ENCODE measurements around the gene IFITM10.

IFITM10 gene

DNA sequence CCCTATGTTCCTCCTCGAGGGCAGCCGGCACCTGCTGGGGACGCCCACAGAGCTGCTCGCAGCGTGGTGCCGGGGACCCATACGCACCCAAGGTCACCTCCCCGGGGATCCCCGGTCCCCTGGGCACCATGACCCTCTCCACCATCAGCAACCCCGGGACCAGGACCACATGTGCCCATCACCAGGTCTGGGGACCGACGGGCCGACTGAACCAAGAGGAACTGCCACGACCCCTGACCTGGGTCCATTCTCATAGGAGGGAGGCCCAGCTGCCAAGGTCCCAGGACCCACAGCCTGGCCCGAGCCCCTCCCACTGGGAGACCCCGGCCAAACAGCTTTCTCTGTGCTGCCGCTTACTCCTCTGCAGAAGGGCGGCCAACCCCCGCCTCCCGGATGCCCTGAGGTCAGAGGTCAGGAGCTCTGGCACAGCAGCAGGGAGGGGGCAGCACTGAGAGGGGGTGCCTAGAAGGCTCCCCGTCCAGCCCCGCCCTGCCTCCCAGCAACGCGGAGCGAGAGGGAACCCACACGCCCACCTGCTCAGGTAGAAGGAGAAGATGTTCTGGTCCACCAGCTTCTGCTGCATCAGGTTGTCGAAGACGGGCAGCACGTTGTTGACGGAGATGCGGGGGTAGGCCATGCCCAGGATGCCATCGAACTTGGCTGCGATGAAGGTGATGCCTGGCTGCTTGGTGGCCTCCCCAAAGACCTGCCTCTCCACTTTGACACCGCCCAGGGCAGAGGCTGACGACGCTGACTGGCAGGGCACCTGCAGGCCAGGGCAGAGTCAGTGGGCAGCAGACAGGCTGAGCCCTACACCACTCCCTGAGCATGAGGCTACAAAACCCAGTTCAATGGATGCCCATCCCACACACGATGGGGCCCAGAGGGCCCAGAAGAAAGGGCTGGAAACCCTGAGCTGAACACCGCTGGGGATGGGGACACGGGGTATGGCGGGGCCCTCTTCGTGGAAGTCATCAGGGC lies 6.7 kb upstream of the IFITM10 start:
- Histone ChIP-seq H3K9ac (ENCODE audit: low read depth in 1 of 2, low read length in 2 of 2) (no peak overlapping the region), H3K4me3 (ENCODE audit: low read length in 2 of 2) (no peak overlapping the region), H3K27me3 (ENCODE audit: control insufficient read depth in 2 of 2, insufficient read depth in 2 of 2, low read length in 2 of 2) (no peaks in the 10 kb centered on the region), H3K27ac (ENCODE audit: low read depth in 2 of 2, low read length in 2 of 2) (no peak overlapping the region), H3K9me3 (ENCODE audit: control insufficient read depth in 2 of 2, low read length in 2 of 2) (no peaks in the 10 kb centered on the region), H3K36me3 (ENCODE audit: control insufficient read depth in 2 of 2, insufficient read depth in 2 of 2, low read length in 2 of 2) (peaks cover 47 to 71% of the 10 kb centered on the region in 2 donors), H3K4me1 (ENCODE audit: control insufficient read depth in 2 of 2, insufficient read depth in 2 of 2, low read length in 2 of 2) (peaks cover 32 to 37% of the 10 kb centered on the region in 2 donors)

DNA sequence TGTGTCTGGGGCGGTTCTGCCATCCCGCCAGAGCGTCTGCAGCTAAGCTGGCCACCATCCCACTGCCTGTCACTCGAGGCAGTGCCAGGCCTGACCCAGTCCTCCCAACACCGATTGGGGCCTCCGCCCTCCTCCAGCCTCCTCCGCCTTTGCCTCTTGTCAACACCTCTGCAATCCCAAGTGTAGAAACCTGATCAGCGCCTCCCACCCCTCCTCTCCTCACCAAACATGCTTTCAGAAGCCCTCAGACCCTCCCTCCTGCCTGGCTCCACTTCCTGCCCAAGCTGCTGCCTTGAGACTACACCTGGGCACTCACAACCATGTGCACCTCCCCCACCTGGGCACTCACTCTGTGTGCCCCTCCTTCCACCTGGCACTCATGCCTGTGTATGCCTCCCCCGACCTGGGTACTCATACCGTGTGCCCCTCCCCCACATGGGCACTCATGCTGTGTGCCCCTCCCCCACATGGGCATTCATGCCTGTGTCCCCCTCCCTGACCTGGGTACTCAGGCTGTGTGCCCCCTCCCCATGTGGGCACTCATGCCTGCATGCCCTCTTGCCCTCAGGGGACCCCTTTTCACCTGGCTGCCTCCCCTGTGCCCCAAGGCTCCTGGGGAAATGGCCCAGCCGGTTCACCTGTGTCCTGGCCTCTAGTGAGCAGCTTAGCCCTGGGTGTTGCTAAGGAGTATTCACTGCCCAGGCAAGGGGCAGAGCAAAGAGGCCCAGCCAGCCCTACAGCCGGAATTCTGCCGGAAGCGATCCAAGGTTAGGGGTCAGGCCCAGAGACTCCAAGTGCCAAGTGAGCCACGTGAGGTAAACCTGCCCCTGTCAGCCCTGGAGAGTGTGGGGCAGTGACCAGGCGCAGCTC lies 5.5 kb upstream of the IFITM10 start:
- H3K27me3 ChIP-seq (ENCODE audit: control insufficient read depth in 2 of 2, insufficient read depth in 2 of 2, low read length in 2 of 2) = no peaks in the 10 kb centered on the region
- no peak overlapping the region for H3K27ac ChIP-seq (ENCODE audit: low read depth in 2 of 2, low read length in 2 of 2)
- H3K4me1 ChIP-seq (ENCODE audit: control insufficient read depth in 2 of 2, insufficient read depth in 2 of 2, low read length in 2 of 2) = peaks cover 22 to 26% of the 10 kb centered on the region in 2 donors
- peaks cover 45 to 65% of the 10 kb centered on the region in 2 donors for H3K36me3 ChIP-seq (ENCODE audit: control insufficient read depth in 2 of 2, insufficient read depth in 2 of 2, low read length in 2 of 2)
- no peaks in the 10 kb centered on the region for H3K9me3 ChIP-seq (ENCODE audit: control insufficient read depth in 2 of 2, low read length in 2 of 2)
- H3K4me3 ChIP-seq (ENCODE audit: low read length in 2 of 2) = no peak overlapping the region
- H3K9ac ChIP-seq (ENCODE audit: low read depth in 1 of 2, low read length in 2 of 2) = no peak overlapping the region

DNA sequence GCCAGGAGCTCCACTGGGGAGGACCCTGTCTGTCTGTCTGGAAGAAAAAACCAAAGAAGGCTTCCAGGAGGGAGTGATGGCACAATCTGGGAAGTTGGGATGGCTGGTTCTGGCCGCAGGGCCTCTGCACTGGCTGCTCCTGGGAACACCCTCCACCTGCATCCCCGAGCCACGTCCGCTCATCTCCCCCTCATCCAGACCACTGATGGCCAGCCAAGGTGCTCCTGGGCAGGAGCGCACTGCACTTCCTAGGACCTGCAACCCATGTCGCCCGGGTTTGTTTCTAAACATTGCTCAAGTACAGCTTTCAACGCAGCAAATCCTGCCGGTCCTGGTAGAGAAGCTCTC lies 4.9 kb upstream of the IFITM10 start:
- H3K9ac ChIP-seq (ENCODE audit: low read depth in 1 of 2, low read length in 2 of 2) = no peak overlapping the region
- peaks cover 19 to 23% of the 10 kb centered on the region in 2 donors for H3K4me1 ChIP-seq (ENCODE audit: control insufficient read depth in 2 of 2, insufficient read depth in 2 of 2, low read length in 2 of 2)
- no peaks in the 10 kb centered on the region for H3K27me3 ChIP-seq (ENCODE audit: control insufficient read depth in 2 of 2, insufficient read depth in 2 of 2, low read length in 2 of 2)
- H3K36me3 ChIP-seq (ENCODE audit: control insufficient read depth in 2 of 2, insufficient read depth in 2 of 2, low read length in 2 of 2) = peaks cover 39 to 59% of the 10 kb centered on the region in 2 donors
- no peak overlapping the region for H3K27ac ChIP-seq (ENCODE audit: low read depth in 2 of 2, low read length in 2 of 2)
- no peaks in the 10 kb centered on the region for H3K9me3 ChIP-seq (ENCODE audit: control insufficient read depth in 2 of 2, low read length in 2 of 2)
- H3K4me3 ChIP-seq (ENCODE audit: low read length in 2 of 2) = no peak overlapping the region

DNA sequence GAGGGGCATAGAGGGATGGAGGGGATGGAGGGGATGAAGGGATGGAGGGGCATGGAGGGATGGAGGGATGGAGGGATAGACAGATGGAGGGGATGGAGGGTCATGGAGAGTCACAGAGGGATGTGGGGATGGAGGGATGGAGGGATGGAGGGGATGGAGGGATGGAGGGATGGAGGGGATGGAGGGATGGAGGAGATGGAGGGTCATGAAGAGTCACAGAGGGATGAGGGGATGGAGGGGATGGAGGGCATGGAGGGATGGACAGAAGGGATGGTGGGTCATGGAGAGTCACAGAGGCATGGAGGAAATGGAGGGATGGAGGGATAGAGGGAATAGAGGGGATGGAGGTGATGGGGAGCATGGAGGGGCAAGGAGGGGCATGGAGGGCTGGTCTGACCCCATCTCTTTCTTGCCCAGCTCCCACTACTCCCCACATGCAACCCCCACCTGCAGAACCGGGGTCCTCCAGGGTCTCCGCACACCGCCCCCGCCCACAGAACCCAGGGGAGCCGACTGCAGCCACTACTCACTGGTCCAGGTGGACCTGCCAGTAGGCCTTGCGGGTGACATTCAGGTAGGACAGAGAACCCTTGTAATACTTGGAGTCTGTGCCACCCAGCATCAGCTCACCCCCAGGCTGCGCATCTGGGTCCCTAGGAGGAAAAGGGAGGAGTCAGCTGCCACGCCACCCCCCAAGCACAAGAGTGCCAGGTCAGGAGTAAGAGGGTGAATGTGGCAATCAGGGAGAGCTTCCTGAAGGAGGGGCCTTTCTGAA lies 4.2 kb upstream of the IFITM10 start:
- peaks cover 0 to 6% of the 10 kb centered on the region in 2 donors for H3K27me3 ChIP-seq (ENCODE audit: control insufficient read depth in 2 of 2, insufficient read depth in 2 of 2, low read length in 2 of 2)
- no peaks in the 10 kb centered on the region for H3K9me3 ChIP-seq (ENCODE audit: control insufficient read depth in 2 of 2, low read length in 2 of 2)
- no peak overlapping the region for H3K27ac ChIP-seq (ENCODE audit: low read depth in 2 of 2, low read length in 2 of 2)
- no peak overlapping the region for H3K4me3 ChIP-seq (ENCODE audit: low read length in 2 of 2)
- peaks cover 16% of the 10 kb centered on the region in 2 donors for H3K4me1 ChIP-seq (ENCODE audit: control insufficient read depth in 2 of 2, insufficient read depth in 2 of 2, low read length in 2 of 2)
- H3K36me3 ChIP-seq (ENCODE audit: control insufficient read depth in 2 of 2, insufficient read depth in 2 of 2, low read length in 2 of 2) = peaks cover 39 to 51% of the 10 kb centered on the region in 2 donors
- H3K9ac ChIP-seq (ENCODE audit: low read depth in 1 of 2, low read length in 2 of 2) = no peak overlapping the region

GRCh38 chr11:1753929-1754305 lies 3.5 kb upstream of the IFITM10 start:
- no peak overlapping the region for H3K27ac ChIP-seq (ENCODE audit: low read depth in 2 of 2, low read length in 2 of 2)

GRCh38 chr11:1753229-1753928 lies 3.0 kb upstream of the IFITM10 start:
- Histone ChIP-seq H3K27ac (ENCODE audit: low read depth in 2 of 2, low read length in 2 of 2) (no peak overlapping the region), H3K27me3 (ENCODE audit: control insufficient read depth in 2 of 2, insufficient read depth in 2 of 2, low read length in 2 of 2) (peaks cover 0 to 12% of the 10 kb centered on the region in 2 donors), H3K9ac (ENCODE audit: low read depth in 1 of 2, low read length in 2 of 2) (no peak overlapping the region), H3K36me3 (ENCODE audit: control insufficient read depth in 2 of 2, insufficient read depth in 2 of 2, low read length in 2 of 2) (peaks cover 29 to 44% of the 10 kb centered on the region in 2 donors), H3K4me3 (ENCODE audit: low read length in 2 of 2) (no peak overlapping the region), H3K4me1 (ENCODE audit: control insufficient read depth in 2 of 2, insufficient read depth in 2 of 2, low read length in 2 of 2) (peaks cover 12 to 19% of the 10 kb centered on the region in 2 donors), H3K9me3 (ENCODE audit: control insufficient read depth in 2 of 2, low read length in 2 of 2) (no peaks in the 10 kb centered on the region)

More at GRCh38 chr11:1753929-1754305, 3.5 kb upstream of the IFITM10 start:
- Histone ChIP-seq H3K4me3 (ENCODE audit: low read length in 2 of 2) (no peak overlapping the region), H3K4me1 (ENCODE audit: control insufficient read depth in 2 of 2, insufficient read depth in 2 of 2, low read length in 2 of 2) (peaks cover 15 to 19% of the 10 kb centered on the region in 2 donors), H3K9ac (ENCODE audit: low read depth in 1 of 2, low read length in 2 of 2) (no peak overlapping the region), H3K27me3 (ENCODE audit: control insufficient read depth in 2 of 2, insufficient read depth in 2 of 2, low read length in 2 of 2) (peaks cover 0 to 7% of the 10 kb centered on the region in 2 donors), H3K36me3 (ENCODE audit: control insufficient read depth in 2 of 2, insufficient read depth in 2 of 2, low read length in 2 of 2) (peaks cover 34 to 47% of the 10 kb centered on the region in 2 donors), H3K9me3 (ENCODE audit: control insufficient read depth in 2 of 2, low read length in 2 of 2) (no peaks in the 10 kb centered on the region)

- H3K36me3 ChIP-seq (ENCODE audit: control insufficient read depth in 2 of 2, insufficient read depth in 2 of 2, low read length in 2 of 2) = peaks cover 26 to 44% of the 10 kb centered on the region in 2 donors
- H3K9me3 ChIP-seq (ENCODE audit: control insufficient read depth in 2 of 2, low read length in 2 of 2) = no peaks in the 10 kb centered on the region
- H3K27ac ChIP-seq (ENCODE audit: low read depth in 2 of 2, low read length in 2 of 2) = no peak overlapping the region
- H3K27me3 ChIP-seq (ENCODE audit: control insufficient read depth in 2 of 2, insufficient read depth in 2 of 2, low read length in 2 of 2) = peaks cover 0 to 13% of the 10 kb centered on the region in 2 donors
- H3K9ac ChIP-seq (ENCODE audit: low read depth in 1 of 2, low read length in 2 of 2) = no peak overlapping the region
- H3K4me3 ChIP-seq (ENCODE audit: low read length in 2 of 2) = no peak overlapping the region
- H3K4me1 ChIP-seq (ENCODE audit: control insufficient read depth in 2 of 2, insufficient read depth in 2 of 2, low read length in 2 of 2) = peaks cover 12 to 19% of the 10 kb centered on the region in 2 donors
These were observed 2.5 kb upstream of the IFITM10 start for GRCh38 chr11:1752907-1753228.

DNA sequence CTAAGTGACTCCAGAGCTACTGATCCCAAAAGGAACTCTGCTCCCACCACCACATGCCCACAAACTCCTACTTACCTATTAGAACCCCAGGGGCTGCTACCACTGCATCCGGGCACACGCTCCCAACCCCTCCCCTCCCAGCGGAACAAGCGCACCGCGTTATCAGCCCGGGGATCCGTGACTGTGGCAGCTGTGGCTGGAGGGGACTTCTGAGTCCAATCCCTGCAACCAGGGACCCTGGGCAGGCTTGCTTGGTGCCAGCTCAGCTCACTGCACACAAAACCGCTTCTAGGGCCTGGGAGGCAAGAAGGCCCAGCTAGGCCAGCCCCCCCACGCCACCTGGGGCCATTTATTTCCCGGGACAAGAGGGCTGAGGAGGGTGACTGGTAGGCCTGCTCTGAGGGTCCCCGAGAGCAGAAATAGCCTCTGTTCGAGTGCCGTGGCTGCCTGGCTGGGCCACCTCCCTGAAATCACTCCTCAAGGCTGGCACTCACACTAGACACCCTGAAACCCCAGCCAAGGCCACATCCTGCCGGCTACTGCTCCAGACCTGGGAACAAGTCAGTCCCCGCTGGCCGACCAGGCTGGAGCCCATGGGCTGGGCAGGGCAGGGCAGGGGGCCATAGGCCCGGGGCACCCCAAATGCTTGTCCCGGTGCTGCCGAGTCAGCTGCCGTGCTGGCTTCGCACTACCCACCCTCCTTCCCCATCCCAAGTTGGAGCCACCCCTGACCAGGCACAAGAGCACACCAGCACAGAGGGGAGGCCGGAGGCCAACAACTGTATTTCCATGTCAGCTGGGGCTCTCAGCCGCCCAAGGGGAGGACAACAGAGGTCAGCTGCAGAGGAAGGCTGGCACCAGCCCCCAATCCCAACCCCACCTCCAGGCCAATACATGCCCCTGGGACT lies 1.9 kb upstream of the IFITM10 start:
- H3K27me3 ChIP-seq (ENCODE audit: control insufficient read depth in 2 of 2, insufficient read depth in 2 of 2, low read length in 2 of 2) = peaks cover 0 to 13% of the 10 kb centered on the region in 2 donors
- no peaks in the 10 kb centered on the region for H3K9me3 ChIP-seq (ENCODE audit: control insufficient read depth in 2 of 2, low read length in 2 of 2)
- peaks cover 24 to 39% of the 10 kb centered on the region in 2 donors for H3K36me3 ChIP-seq (ENCODE audit: control insufficient read depth in 2 of 2, insufficient read depth in 2 of 2, low read length in 2 of 2)
- no peak overlapping the region for H3K9ac ChIP-seq (ENCODE audit: low read depth in 1 of 2, low read length in 2 of 2)
- H3K4me3 ChIP-seq (ENCODE audit: low read length in 2 of 2) = no peak overlapping the region
- H3K27ac ChIP-seq (ENCODE audit: low read depth in 2 of 2, low read length in 2 of 2) = peak overlapping the region in 1 of 2 donors; percentile 9
- H3K4me1 ChIP-seq (ENCODE audit: control insufficient read depth in 2 of 2, insufficient read depth in 2 of 2, low read length in 2 of 2) = peaks cover 8 to 18% of the 10 kb centered on the region in 2 donors

Data from mucosa of rectum (tissue), 2 donors.